Posterior vena cava (tissue), 2 donors: Measurements from ENCODE around the gene RTEL1. TPM values are rescaled to one million over a fixed set of nuclear protein-coding genes. Genes with fewer than 3 reads are reported as not detected.
A peak's percentile ranks its signal among the peaks of the same experiment; 100 is the strongest.

Experiments
- DNase-seq: peaks from one replicate; pipeline ENCODE4 v3.0.0-alpha.2; 2020; ENCODE audit warnings: low spot score
- intact Hi-C, 2 donors: fragments of 100-400 bp; cut with DNase I; formaldehyde crosslinking; loops; one replicate each; pipeline versions ENCODE4 v1.14.1 to v1.14.2; 2022 to 2023
- total RNA-seq, 2 donors: library from RNA; stranded (reverse); fragmentation: NEBNext Ultra II Directional; extraction: Animal tissue kit (Norgen Biotek cat#: 25700); gene quantifications; one replicate each; pipeline ENCODE4 v1.2.1, GENCODE V29; 2021
- donor health status: DM: yes; HTN: yes; CAD: no.
- donor health status: DM: yes; HTN: yes; CAD: no.

Gene RTEL1
- total RNA-seq, 2 donors from 2014 or later = 28.3 to 28.7 TPM

- intact Hi-C loops = no loop called here
These were observed 83.7 kb downstream of the RTEL1 start for GRCh38 chr20:63741676-63742380.

DNA sequence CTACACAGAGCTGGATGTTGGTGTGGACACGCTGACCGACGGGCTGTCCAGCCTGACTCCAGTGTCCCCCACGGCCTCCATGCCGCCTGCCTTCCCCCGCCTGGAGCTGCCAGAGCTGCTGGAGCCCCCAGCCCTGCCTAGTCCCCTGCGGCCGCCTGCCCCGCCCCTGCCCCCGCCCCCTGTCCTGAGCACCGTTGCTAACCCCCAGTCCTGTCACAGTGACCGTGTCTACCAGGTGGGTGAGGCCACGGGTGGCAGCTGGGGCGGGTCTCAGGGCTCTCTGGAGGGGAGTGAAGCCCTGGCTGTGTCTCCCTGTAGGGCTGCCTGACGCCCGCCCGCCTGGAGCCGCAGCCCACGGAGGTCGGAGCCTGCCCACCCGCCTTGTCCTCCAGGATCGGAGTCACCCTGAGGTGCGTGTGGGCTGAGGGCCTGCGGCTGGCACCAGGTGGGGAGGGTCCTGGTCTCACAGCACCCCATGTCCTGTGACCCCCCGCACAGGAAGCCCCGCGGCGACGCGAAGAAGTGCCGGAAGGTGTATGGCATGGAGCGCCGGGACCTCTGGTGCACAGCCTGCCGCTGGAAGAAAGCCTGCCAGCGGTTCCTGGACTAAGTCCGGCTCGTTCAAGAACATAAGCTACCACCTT is 84.4 kb downstream of the RTEL1 start:
- DNase-seq = peak; percentile 72
- intact Hi-C loops = no loop called here

More at GRCh38 chr20:63741676-63742380, 83.7 kb downstream of the RTEL1 start:
- DNase-seq = peak; percentile 77

GRCh38 chr20:63743210-63743970 is 85.3 kb downstream of the RTEL1 start:
- DNase-seq = no peak
- intact Hi-C loops = no loop called here

GRCh38 chr20:63744158-63744557 is 86.0 kb downstream of the RTEL1 start:
- intact Hi-C loops = no loop called here
- DNase-seq = no peak

GRCh38 chr20:63744574-63745423 is 86.7 kb downstream of the RTEL1 start:
- no peak for DNase-seq
- intact Hi-C loops = no loop called here

DNA sequence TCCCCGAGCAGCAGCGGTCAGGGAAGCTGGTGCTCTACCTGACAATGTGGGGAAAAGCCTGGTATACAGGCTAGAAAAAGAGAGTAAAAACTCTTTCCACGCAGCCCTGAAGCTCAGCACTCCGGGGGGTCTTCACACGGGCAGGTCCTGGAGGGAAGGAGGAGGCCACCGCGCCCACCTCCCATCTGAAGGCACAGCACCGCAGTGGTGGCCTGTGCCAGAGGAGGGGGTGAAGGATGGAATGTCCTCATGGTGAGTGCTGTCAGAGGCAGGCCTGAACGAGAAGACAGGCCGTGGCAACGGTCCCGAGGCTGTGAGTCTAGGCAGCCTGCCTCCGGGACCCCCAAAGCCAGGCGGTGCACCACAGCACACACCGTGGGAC is 87.3 kb downstream of the RTEL1 start:
- intact Hi-C loops = no loop called here
- DNase-seq = no peak

Other genes starting within 250 kb of the RTEL1 start
- gene KCNQ2, start 185.7 kb upstream of the RTEL1 start, total RNA-seq = not detected
- gene EEF1A2, start 159.2 kb upstream of the RTEL1 start, total RNA-seq = 1 to 10 TPM in 1 of 2 donors, under 1 TPM in 1; 0.42 to 2.6 TPM
- 100 to 1,000 TPM; 172 to 331 TPM for gene PPDPF, start 137.5 kb upstream of the RTEL1 start, total RNA-seq
- gene PTK6, start 120.9 kb upstream of the RTEL1 start, total RNA-seq = under 1 TPM in 1 of 2 donors, not detected in 1; 0.60 TPM
- gene SRMS, start 110.6 kb upstream of the RTEL1 start, total RNA-seq = not detected
- gene FNDC11, start 104.2 kb upstream of the RTEL1 start, total RNA-seq = under 1 TPM in 1 of 2 donors, not detected in 1; 0.19 TPM
- 10 to 100 TPM; 13.7 to 25.5 TPM for gene HELZ2, start 84.1 kb upstream of the RTEL1 start, total RNA-seq
- 1 to 10 TPM; 6.9 to 8.8 TPM for gene GMEB2, start 31.2 kb upstream of the RTEL1 start, total RNA-seq
- 10 to 100 TPM; 11.7 to 27.3 TPM for gene STMN3, start 4.9 kb upstream of the RTEL1 start, total RNA-seq
- 1 to 10 TPM; 5.4 to 7.0 TPM for gene TNFRSF6B, start 38.3 kb downstream of the RTEL1 start, total RNA-seq
- gene ARFRP1, start 49.7 kb downstream of the RTEL1 start, total RNA-seq = 10 to 100 TPM; 35.7 to 38.1 TPM
- 10 to 100 TPM; 15.1 to 15.2 TPM for gene ZGPAT, start 49.7 kb downstream of the RTEL1 start, total RNA-seq
- gene LIME1, start 78.4 kb downstream of the RTEL1 start, total RNA-seq = 1 to 10 TPM; 4.2 to 4.9 TPM
- 100 to 1,000 TPM in 1 of 2 donors, 10 to 100 TPM in 1; 54.0 to 112 TPM for gene SLC2A4RG, start 81.5 kb downstream of the RTEL1 start, total RNA-seq
- gene ZBTB46, start 173.0 kb downstream of the RTEL1 start, total RNA-seq = 10 to 100 TPM in 1 of 2 donors, 1 to 10 TPM in 1; 6.8 to 11.9 TPM
- not detected for gene ABHD16B, start 203.2 kb downstream of the RTEL1 start, total RNA-seq
- 100 to 1,000 TPM; 113 to 132 TPM for gene TPD52L2, start 207.0 kb downstream of the RTEL1 start, total RNA-seq
- 10 to 100 TPM; 31.1 to 31.7 TPM for gene DNAJC5, start 236.8 kb downstream of the RTEL1 start, total RNA-seq